Large intestine (tissue), 3 donors: ENCODE measurements around the gene ADARB1. TPM values are rescaled to one million over a fixed set of nuclear protein-coding genes. Genes with fewer than 3 reads are reported as not detected.

Experiments
- DNase-seq, 2 donors: peaks; one replicate each; pipeline versions ENCODE4 v3.0.0 to v3.0.0-alpha.2; 2013
- H3K27ac ChIP-seq: one replicate; pipeline ENCODE4 v1.5.1; 2013; ENCODE audit warnings: low read length
- H3K27me3 ChIP-seq: 2 replicates; pipeline ENCODE4 v1.6.1; 2013; ENCODE audit warnings: low read length; ENCODE audit not compliant: control insufficient read depth, insufficient read depth
- H3K36me3 ChIP-seq: 2 replicates; pipeline ENCODE4 v1.6.1; 2013; ENCODE audit warnings: low read length; ENCODE audit not compliant: control insufficient read depth, insufficient read depth
- H3K4me1 ChIP-seq: one replicate; pipeline ENCODE4 v1.6.1; 2013; ENCODE audit warnings: low read length; ENCODE audit not compliant: control insufficient read depth, insufficient read depth
- H3K4me3 ChIP-seq: one replicate; pipeline ENCODE4 v1.5.1; 2013; ENCODE audit warnings: low read length
- H3K9me3 ChIP-seq: one replicate; pipeline ENCODE4 v1.6.1; 2013; ENCODE audit warnings: mild to moderate bottlenecking, low read depth, low read length, moderate library complexity; ENCODE audit not compliant: control insufficient read depth
- WGBS: methylation state at CpG from one replicate; pipeline ENCODE4 v1.1.5; 2013; ENCODE audit warnings: low lambda C conversion rate; ENCODE audit not compliant: insufficient coverage; 5-methylcytosine and 5-hydroxymethylcytosine counted together
- polyA plus RNA-seq: library from polyadenylated mRNA; unstranded; fragments of 120-200 nt; gene quantifications from one replicate; pipeline ENCODE4 v1.2.1, GENCODE V29; 2013

ADARB1 gene
- polyA plus RNA-seq, 1 donor: 12.1 TPM

- H3K36me3 ChIP-seq: no peaks in the 10 kb centered on the region
- peaks cover 6% of the 10 kb centered on the region for H3K4me1 ChIP-seq
- no peak for DNase-seq
- no peak overlapping the region for H3K27ac ChIP-seq
- peaks cover 9% of the 10 kb centered on the region for H3K27me3 ChIP-seq
- no peaks in the 10 kb centered on the region for H3K9me3 ChIP-seq
- WGBS: no CpG with 5 or more reads among the region's 23 CpGs
- H3K4me3 ChIP-seq: no peak overlapping the region
These were observed 42.7 kb upstream of the ADARB1 start for GRCh38 chr21:45031571-45032191.

DNA sequence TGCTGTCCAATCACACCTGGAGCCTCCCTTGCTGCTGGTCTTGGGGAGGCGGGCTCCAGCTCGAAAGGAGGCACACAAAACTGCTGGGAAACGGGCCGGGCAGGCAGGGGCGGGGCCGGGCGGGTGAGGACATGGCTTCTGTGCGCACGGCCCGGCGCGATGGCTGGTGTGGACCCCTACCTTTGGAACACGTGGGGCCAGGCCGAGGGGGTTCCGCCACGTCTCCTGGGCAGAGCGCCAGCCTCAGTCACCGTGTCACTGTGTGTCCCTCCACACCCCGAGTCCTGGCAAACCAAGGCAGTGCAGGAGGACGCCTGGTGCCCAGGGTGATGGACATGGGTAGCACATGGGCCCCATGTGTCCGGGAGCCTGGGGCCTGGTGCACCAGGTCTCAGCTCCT, 42.0 kb upstream of the ADARB1 start:
- Histone ChIP-seq H3K4me1 (peaks cover 6% of the 10 kb centered on the region), H3K27me3 (peaks cover 9% of the 10 kb centered on the region), H3K36me3 (no peaks in the 10 kb centered on the region), H3K9me3 (no peaks in the 10 kb centered on the region), H3K27ac (no peak overlapping the region), H3K4me3 (no peak overlapping the region)
- no CpG with 5 or more reads among the region's 21 CpGs for WGBS
- DNase-seq: no peak

DNA sequence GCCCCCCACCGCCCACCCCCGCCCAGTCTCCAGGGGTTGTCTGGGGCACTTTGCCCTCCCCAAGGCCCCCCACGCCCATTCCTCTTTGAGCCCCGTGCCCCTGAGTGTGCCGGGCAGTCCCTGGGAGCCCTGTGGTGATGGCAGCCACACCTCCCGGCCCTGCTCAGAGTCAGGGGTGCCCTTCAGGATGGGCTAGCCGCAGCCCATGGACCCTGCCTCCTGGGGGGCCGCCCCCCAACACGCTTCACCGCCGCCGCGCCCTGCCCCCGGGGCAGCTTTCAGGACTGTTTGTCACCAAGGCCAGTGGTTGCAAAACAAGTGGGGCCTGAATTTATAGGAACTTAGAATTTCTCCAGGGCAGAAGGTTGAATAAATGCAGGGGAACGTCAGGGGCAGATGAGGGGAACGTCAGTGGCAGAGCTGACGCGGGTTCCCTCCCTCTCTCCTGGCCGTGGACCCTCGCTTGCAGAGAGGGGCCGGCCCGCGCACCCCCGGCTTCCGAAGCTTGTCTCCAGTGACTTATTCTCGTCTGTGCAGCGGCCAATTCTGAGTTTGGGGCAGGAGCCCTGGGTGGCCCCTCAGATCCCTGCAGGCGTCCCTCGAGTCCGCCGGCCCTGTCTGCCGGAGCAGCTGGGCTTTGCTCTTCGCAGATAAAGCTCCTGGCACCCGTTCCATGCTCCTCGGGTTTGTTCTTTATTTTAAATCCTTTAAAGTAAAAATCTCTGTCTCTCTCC, 41.2 kb upstream of the ADARB1 start:
- peaks cover 9% of the 10 kb centered on the region for H3K27me3 ChIP-seq
- no peak for DNase-seq
- H3K9me3 ChIP-seq: no peaks in the 10 kb centered on the region
- 50% methylated on average over 2 of the region's 35 CpGs for WGBS
- no peak overlapping the region for H3K4me3 ChIP-seq
- H3K4me1 ChIP-seq: peaks cover 6% of the 10 kb centered on the region
- no peak overlapping the region for H3K27ac ChIP-seq
- no peaks in the 10 kb centered on the region for H3K36me3 ChIP-seq

- WGBS: no CpG with 5 or more reads among the region's 21 CpGs
- Histone ChIP-seq H3K4me3 (no peak overlapping the region), H3K27me3 (peaks cover 9% of the 10 kb centered on the region), H3K36me3 (no peaks in the 10 kb centered on the region), H3K4me1 (peaks cover 6% of the 10 kb centered on the region), H3K27ac (no peak overlapping the region), H3K9me3 (no peaks in the 10 kb centered on the region)
- no peak for DNase-seq
These were observed 40.4 kb upstream of the ADARB1 start for GRCh38 chr21:45033791-45034555.

DNA sequence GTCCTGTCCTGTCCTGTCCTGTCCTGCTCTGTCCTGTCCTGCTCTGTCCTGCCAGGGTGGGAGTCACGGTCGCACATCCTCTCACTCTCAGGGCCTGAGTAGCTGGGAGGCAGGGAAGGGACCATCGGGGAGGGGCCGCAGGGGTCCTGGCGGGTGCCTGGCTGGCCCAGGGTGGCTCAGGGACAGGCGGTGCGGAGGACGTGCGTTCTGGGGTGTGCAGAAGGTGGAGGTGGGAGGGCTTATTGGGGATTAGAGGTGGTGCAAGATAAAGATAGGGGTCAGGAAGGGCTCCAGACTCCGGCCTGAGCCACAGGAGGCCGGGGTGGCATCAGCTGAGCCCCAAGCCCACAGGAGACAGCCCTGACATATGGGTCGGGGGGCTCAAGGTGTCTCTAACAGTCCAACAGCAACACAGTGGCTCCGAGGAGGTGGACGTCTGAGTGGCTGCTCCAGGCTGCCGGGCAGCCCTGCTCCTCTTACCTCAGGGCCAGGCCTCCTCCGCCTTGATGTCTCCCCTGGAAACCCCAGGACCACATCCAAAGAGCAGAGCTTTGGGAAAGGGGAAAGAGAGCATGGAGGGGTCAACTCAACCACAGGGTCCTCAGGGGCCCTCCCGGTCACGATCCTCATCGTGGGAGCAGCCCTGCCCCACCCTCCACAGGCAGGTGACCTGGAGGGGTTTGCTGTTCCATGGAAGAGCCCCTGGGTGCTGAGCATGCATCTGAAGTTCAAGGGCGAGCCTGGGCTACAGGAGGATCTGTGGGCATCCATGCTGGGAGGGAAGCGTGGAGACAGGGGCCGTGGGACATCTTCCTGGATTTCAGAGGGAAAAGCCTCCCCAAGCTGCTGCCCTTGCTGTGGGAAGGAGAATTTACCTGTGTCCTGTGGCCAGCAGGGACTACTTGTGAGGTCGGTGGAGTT, 39.6 kb upstream of the ADARB1 start:
- H3K4me1 ChIP-seq: peaks cover 6% of the 10 kb centered on the region
- peaks cover 9% of the 10 kb centered on the region for H3K27me3 ChIP-seq
- no peak for DNase-seq
- no peak overlapping the region for H3K27ac ChIP-seq
- H3K36me3 ChIP-seq: no peaks in the 10 kb centered on the region
- WGBS: no CpG with 5 or more reads among the region's 23 CpGs
- no peak overlapping the region for H3K4me3 ChIP-seq
- H3K9me3 ChIP-seq: no peaks in the 10 kb centered on the region

DNA sequence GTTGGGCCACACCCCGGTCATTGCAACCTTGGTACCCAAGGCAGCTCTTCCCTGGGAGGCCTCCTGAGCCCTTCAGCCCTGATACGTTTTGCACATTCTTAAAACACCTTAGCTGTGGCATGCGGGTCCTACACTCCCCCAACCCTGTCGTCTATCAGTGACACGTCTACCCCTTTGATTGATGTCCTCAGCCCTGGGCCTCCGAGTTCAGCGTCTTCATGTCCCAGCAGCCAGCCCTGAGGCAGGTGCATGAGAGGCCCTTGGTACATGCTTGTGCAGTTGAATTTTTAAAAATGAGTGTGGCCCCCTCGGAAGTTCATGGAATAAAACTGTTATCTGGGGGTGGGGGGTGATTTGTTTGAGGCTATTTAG, 38.9 kb upstream of the ADARB1 start:
- DNase-seq: no peak
- Histone ChIP-seq H3K27me3 (peaks cover 3% of the 10 kb centered on the region), H3K27ac (no peak overlapping the region), H3K36me3 (no peaks in the 10 kb centered on the region), H3K4me1 (peaks cover 6% of the 10 kb centered on the region), H3K9me3 (no peaks in the 10 kb centered on the region), H3K4me3 (no peak overlapping the region)
- WGBS: no CpG with 5 or more reads among the region's 8 CpGs

DNA sequence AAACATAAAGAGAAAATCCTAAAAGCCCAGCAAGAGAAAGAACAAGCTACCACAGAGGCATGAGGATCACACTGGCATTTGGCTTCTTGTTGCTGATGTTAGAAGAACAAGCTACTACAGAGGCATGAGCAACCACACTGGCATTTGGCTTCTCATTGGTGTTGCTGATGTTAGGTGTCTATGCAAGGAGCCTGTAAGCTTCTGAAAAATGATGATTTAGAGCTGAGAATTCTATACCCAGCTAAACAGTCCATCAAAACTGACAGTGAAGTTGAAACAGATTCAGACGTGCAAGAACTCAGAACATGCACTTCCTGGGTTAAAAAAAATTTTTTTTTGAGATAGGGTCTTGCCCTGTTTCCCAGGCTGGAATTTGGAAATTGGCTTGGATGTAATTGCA, 37.8 kb upstream of the ADARB1 start:
- DNase-seq: no peak
- H3K9me3 ChIP-seq: no peaks in the 10 kb centered on the region
- no peak overlapping the region for H3K4me3 ChIP-seq
- H3K27ac ChIP-seq: no peak overlapping the region
- no peaks in the 10 kb centered on the region for H3K36me3 ChIP-seq
- 100% methylated on average over 1 of the region's 1 CpG for WGBS
- peaks cover 1% of the 10 kb centered on the region for H3K27me3 ChIP-seq
- H3K4me1 ChIP-seq: peaks cover 4% of the 10 kb centered on the region

DNA sequence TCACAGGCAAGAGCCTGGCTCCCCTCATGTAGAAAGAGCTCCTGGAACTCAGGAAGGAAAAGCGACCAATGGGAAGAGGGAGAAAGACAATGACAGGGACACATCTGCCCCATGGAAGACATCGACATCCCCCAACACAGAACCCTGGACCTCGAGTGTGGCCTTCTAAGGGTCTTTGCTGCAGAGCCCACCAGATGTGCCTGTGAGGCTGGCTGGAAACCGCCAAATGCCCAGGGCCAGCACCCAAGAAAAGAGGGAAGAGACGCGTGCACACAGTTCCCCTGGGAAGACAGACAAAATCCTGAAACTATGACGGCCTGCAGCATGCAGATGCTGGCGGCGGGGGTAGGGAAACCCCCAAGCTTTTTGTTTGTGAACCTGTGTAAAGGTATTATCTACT, 36.4 kb upstream of the ADARB1 start:
- Histone ChIP-seq H3K27me3 (no peaks in the 10 kb centered on the region), H3K4me3 (no peak overlapping the region), H3K36me3 (no peaks in the 10 kb centered on the region), H3K4me1 (no peaks in the 10 kb centered on the region), H3K27ac (no peak overlapping the region), H3K9me3 (no peaks in the 10 kb centered on the region)
- DNase-seq: no peak
- WGBS: no CpG with 5 or more reads among the region's 9 CpGs

GRCh38 chr21:45039317-45040156, 34.8 kb upstream of the ADARB1 start:
- Histone ChIP-seq H3K4me3 (no peak overlapping the region), H3K27ac (no peak overlapping the region), H3K9me3 (no peaks in the 10 kb centered on the region), H3K4me1 (no peaks in the 10 kb centered on the region), H3K36me3 (no peaks in the 10 kb centered on the region), H3K27me3 (peaks cover 2% of the 10 kb centered on the region)
- no peak for DNase-seq
- WGBS: no CpG with 5 or more reads among the region's 3 CpGs
